ENCODE measurements around the gene GRAP2.
"Not testable (repeated sequence)": the region's sequence is repeated elsewhere in the genome, so short reads cannot be mapped to it uniquely, and the experiment has no call there.

Gene GRAP2

DNA sequence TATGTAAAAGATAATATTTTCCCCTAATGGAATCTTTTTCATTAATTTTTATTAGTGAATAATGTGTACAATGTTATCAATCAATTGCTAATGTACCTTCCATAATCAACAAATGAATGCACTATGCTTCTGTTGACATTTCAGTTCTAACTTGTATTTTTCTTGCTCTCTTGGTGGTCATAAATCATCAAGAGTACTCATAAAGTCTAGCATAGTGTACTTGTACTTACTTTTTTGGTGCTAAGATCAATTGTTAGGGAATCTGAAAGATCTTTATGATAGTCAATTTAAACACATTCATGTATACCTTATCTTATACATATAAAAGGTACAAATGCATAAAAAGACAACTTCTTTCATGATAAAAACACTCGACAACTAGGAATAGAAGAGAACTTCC, 17.8 kb upstream of the GRAP2 start:
- TF ChIP-seq, protein P1, sequence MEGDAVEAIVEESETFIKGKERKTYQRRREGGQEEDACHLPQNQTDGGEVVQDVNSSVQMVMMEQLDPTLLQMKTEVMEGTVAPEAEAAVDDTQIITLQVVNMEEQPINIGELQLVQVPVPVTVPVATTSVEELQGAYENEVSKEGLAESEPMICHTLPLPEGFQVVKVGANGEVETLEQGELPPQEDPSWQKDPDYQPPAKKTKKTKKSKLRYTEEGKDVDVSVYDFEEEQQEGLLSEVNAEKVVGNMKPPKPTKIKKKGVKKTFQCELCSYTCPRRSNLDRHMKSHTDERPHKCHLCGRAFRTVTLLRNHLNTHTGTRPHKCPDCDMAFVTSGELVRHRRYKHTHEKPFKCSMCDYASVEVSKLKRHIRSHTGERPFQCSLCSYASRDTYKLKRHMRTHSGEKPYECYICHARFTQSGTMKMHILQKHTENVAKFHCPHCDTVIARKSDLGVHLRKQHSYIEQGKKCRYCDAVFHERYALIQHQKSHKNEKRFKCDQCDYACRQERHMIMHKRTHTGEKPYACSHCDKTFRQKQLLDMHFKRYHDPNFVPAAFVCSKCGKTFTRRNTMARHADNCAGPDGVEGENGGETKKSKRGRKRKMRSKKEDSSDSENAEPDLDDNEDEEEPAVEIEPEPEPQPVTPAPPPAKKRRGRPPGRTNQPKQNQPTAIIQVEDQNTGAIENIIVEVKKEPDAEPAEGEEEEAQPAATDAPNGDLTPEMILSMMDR (IDR thresholded peaks at IDR 0.05; ENCODE audit: borderline replicate concordance, control extremely low read depth, extremely low read depth, insufficient read depth, missing control alignments): no peak
- no peak for DNase-seq (ENCODE audit: low spot score)
- in situ Hi-C loops (cut with MboI; ENCODE audit: low sequenced_read_pairs, unreplicated experiment): no loop called here

DNA sequence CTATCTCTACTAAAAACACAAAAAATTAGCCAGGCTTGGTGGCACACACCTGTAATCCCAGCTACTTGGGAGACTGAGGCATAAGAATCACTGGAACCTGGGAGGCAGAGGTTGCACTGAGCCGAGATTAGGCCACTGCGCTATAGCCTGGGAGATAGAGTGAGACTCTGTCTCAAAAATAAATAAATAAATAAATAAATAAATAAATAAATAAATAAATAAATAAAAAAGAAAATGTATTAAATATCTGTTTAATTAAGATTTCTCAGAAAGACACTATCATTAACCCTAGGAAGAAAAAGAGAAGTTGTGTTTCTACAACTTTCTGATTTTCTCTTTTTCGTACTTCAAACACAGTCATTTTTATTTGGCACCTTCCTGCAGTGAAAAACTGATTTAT, 11.0 kb upstream of the GRAP2 start:
- DNase-seq (ENCODE audit: low spot score); in situ Hi-C loops (cut with MboI; ENCODE audit: low sequenced_read_pairs, unreplicated experiment): not testable (repeated sequence)

DNA sequence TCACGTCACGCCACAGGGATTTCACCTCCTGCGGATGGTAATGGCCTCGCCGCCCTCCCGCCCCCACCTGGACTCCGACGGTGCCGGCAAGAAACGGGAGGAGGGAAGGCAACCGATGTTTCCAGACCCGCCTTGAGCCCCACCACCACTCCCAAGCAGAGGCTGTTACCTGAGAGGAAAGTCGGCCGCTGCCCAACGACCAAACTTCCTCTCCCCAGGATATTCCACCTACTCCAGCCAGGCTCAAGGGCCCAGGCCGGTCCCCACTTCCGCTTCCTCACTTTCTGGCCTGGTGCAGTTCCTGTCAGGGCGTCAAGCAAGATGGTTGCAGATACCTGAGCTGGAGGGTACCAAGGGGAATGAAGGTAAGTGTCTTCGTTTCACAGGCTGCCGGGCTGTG, 7.4 kb upstream of the GRAP2 start, which contains the start of gene ENTHD1:
ENTHD1 (minus strand) TSS at position 235 of the 400 bp plus-strand sequence. CDS start 6,012 bp downstream, outside the sequence.
- TF ChIP-seq, protein P1 (IDR thresholded peaks at IDR 0.05; ENCODE audit: borderline replicate concordance, control extremely low read depth, extremely low read depth, insufficient read depth, missing control alignments): no peak
- in situ Hi-C loops (cut with MboI; ENCODE audit: low sequenced_read_pairs, unreplicated experiment): no loop called here
- no peak for DNase-seq (ENCODE audit: low spot score)

DNA sequence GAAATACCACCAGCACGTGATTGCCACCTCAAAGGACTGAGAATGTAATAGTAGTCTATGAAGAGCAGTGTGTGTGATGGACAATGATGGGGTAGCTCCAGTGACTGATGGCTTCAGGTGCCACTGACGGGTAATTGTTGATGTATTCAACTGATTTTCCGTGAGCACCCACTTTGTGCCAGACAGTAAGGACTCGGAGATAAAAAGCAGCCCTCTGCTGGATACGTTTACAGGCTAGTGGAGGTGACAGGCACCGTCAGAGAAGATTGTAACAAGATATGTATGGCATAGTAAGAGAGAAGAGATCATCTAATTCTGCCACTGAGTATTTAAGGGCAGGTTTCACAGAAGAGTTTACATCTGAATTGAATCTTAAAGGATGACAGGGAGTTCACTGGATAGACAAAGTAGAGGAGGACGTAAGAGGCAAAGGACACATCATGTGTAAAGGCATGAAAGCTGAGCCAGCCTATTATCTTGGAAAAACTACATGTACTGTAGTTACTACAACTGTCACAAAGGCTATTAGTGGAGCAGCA, 6.3 kb upstream of the GRAP2 start:
- in situ Hi-C loops (cut with MboI; ENCODE audit: low sequenced_read_pairs, unreplicated experiment): no loop called here
- DNase-seq (ENCODE audit: low spot score): no peak
- TF ChIP-seq, protein P1 (IDR thresholded peaks at IDR 0.05; ENCODE audit: borderline replicate concordance, control extremely low read depth, extremely low read depth, insufficient read depth, missing control alignments): no peak

DNA sequence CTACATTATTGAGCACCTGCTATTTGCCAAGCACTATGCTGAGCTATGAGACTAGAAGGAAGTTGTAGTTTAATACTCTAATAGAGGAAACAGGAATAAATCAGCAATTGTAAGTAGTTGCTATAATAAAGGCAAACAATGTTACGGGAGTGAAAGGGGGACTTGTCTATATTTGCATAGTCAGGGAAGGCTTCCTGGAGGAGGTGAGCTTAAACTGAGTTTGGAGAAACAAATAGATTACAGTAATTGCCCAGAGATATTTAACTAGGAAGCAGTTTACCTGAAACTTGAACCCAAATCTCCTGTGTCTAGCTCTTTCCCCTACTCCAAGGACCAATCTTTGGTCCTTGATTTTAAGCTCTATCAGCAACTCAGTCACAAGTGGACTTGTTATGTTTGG, 5.2 kb upstream of the GRAP2 start:
- TF ChIP-seq, protein P1 (IDR thresholded peaks at IDR 0.05; ENCODE audit: borderline replicate concordance, control extremely low read depth, extremely low read depth, insufficient read depth, missing control alignments): no peak
- DNase-seq (ENCODE audit: low spot score): no peak
- in situ Hi-C loops (cut with MboI; ENCODE audit: low sequenced_read_pairs, unreplicated experiment): no loop called here

DNA sequence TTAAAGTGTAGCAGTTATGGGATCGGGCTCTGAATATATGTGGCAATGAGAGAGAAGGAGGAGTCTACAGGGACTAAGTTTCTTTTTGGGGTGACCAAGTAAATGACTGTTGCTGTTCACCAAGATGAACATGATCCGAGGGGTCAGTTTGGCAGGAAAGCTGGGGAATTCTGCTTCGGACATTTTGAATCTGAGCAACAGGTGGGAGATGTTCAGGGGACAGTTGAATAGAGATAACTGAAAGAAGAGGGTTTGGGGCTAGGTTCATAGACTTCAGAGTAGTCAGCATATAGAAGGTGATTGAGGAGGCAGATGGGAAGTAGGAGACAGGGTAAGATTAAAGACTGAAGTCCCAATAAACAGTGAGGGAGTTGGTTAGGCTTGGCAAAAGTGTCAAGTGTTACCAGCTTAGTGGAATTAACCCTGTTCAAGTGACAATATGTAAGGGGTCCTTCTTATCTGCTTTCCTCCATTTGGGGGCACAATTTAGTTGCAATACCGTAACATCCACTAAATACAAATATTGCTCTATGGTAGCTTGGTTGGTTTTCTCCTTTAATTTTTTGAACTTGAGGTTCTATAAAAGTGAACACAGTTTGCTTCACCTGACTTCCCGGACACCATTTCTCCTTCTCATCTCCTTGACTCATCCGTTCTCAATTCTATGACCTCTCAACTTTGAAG, 4.4 kb upstream of the GRAP2 start:
- in situ Hi-C loops (cut with MboI; ENCODE audit: low sequenced_read_pairs, unreplicated experiment): no loop called here
- no peak for DNase-seq (ENCODE audit: low spot score)
- TF ChIP-seq, protein P1 (IDR thresholded peaks at IDR 0.05; ENCODE audit: borderline replicate concordance, control extremely low read depth, extremely low read depth, insufficient read depth, missing control alignments): no peak

DNA sequence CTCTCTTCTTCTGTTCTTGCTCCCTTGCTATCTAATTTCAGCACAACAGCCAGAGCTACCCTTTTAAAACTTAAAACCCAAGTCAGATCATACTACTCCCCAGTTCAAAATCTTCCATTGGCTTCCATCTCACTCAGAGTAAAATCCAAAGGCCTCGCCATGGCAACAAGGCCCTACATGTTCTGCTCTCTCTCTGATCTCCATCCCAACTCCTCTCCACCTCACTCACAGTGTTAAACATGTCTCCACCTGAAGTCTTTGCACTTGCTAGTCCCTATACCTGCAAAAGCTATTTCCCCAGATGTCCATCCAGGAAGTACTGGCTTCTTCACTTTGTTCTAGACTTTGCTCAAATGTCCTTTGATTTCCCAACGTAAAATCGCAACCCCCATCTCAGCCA, 3.0 kb upstream of the GRAP2 start:
- TF ChIP-seq, protein P1 (IDR thresholded peaks at IDR 0.05; ENCODE audit: borderline replicate concordance, control extremely low read depth, extremely low read depth, insufficient read depth, missing control alignments): no peak
- in situ Hi-C loops (cut with MboI; ENCODE audit: low sequenced_read_pairs, unreplicated experiment): no loop called here
- no peak for DNase-seq (ENCODE audit: low spot score)
